Measurements from ENCODE around the gene KDR. TPM values are rescaled to one million over a fixed set of nuclear protein-coding genes. Genes with fewer than 3 reads are reported as not detected.

The KDR gene
- total and polyA plus RNA-seq, 2 donors (not counting 1 experiment from before 2014, with no cell fraction given): not detected

DNA sequence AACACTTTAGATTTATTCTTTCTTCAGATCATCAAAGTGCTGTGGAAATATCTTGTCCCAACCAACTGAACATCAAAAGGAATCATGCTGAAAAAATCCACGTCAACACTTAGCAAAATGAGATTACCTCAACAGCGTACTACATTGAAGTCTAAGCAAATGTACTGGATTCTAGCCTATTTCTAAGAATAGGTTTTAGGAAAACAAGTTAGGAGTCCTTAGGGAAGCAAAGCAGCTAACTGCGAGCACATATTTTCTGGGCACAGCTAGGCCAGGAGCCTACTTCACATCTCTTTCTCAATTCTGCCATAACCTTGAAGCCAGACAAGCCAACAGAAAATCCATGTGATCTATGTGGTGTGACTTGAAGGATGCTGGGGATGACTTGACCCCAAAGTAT, 22.2 kb downstream of the KDR start:
- Mint-ChIP-seq H3K4me3 (no peak overlapping the region), H3K9me3 (ENCODE audit: insufficient read depth) (no peaks in the 10 kb centered on the region), H3K27ac (no peak overlapping the region), H3K27me3 (no peaks in the 10 kb centered on the region), H3K4me1 (no peaks in the 10 kb centered on the region)
- CTCF ChIA-PET: no interaction called here
- no peak for ATAC-seq (ENCODE audit: low read depth)
- intact Hi-C loops (cut with micrococcal nuclease): no loop called here
- Histone ChIP-seq H3K9me3 (ENCODE audit: control extremely low read depth in 1 of 3, control insufficient read depth in 2 of 3, insufficient read depth in 1 of 3, low read length in 2 of 3) (no peaks in the 10 kb centered on the region), H3K36me3 (replicated peaks in 1 of 2; ENCODE audit: control extremely low read depth in 1 of 2, control insufficient read depth in 1 of 2, extremely low read depth in 1 of 2, insufficient read depth in 2 of 2, low read length in 1 of 2) (no peaks in the 10 kb centered on the region), H2AFZ (ENCODE audit: insufficient read depth, low read depth, low read length, poor library complexity, severe bottlenecking) (no peak overlapping the region), H3K27me3 (replicated peaks in 1 of 4; ENCODE audit: control extremely low read depth in 1 of 4, control insufficient read depth in 3 of 4, insufficient read depth in 4 of 4, low read length in 3 of 4) (peaks cover 0 to 3% (median 0%) of the 10 kb centered on the region in 4 experiments), H4K20me1 (ENCODE audit: control insufficient read depth, insufficient read depth, low read length, poor library complexity, severe bottlenecking) (no peaks in the 10 kb centered on the region), H3K9ac (ENCODE audit: low read length) (no peak overlapping the region), H3K4me1 (ENCODE audit: control insufficient read depth in 2 of 2, insufficient read depth in 2 of 2, low read length in 2 of 2) (no peaks in the 10 kb centered on the region), H3K4me3 (ENCODE audit: control extremely low read depth in 1 of 5, extremely low read depth in 1 of 5, insufficient read depth in 1 of 5, low read depth in 2 of 5, low read length in 4 of 5) (no peak overlapping the region), H3K79me2 (ENCODE audit: control insufficient read depth, insufficient read depth, low read length) (no peaks in the 10 kb centered on the region), H3K27ac (ENCODE audit: low read length in 2 of 2) (no peak overlapping the region), H3K4me2 (replicated peaks; ENCODE audit: low read depth, low read length, poor library complexity, severe bottlenecking) (no peak overlapping the region)
- no peak for DNase-seq
- TF ChIP-seq CTCF (IDR thresholded peaks at IDR 0.05): no peak
- TF ChIP-seq EZH2 (IDR thresholded peaks at IDR 0.05; ENCODE audit: borderline replicate concordance, insufficient read depth, low read depth, low read length, poor library complexity, severe bottlenecking): no peak
- POLR2A ChIA-PET: no interaction called here
- no CpG with 5 or more reads among the region's 3 CpGs for WGBS (ENCODE audit: insufficient coverage)

- Mint-ChIP-seq H3K27me3 (no peaks in the 10 kb centered on the region), H3K9me3 (ENCODE audit: insufficient read depth) (no peaks in the 10 kb centered on the region), H3K4me3 (no peak overlapping the region), H3K27ac (no peak overlapping the region), H3K4me1 (no peaks in the 10 kb centered on the region)
- H4K20me1 ChIP-seq (ENCODE audit: control insufficient read depth, insufficient read depth, low read length, poor library complexity, severe bottlenecking): no peaks in the 10 kb centered on the region
- ATAC-seq (ENCODE audit: low read depth) (no peak), DNase-seq (no peak)
- H2AFZ ChIP-seq (ENCODE audit: insufficient read depth, low read depth, low read length, poor library complexity, severe bottlenecking): no peak overlapping the region
- TF ChIP-seq CTCF (IDR thresholded peaks at IDR 0.05) (no peak), EZH2 (IDR thresholded peaks at IDR 0.05; ENCODE audit: borderline replicate concordance, insufficient read depth, low read depth, low read length, poor library complexity, severe bottlenecking) (no peak)
- H3K4me3 ChIP-seq (ENCODE audit: control extremely low read depth in 1 of 5, extremely low read depth in 1 of 5, insufficient read depth in 1 of 5, low read depth in 2 of 5, low read length in 4 of 5): no peak overlapping the region
- ChIA-PET CTCF (interaction anchor here (0.6 kb wide), 1 partner anchor 9 kb away, joined by 5 read pairs; no protein-coding TSS in a partner anchor), POLR2A (no interaction called here)
- H3K4me1 ChIP-seq (ENCODE audit: control insufficient read depth in 2 of 2, insufficient read depth in 2 of 2, low read length in 2 of 2): no peaks in the 10 kb centered on the region
- intact Hi-C loops (cut with micrococcal nuclease): no loop called here
- no peaks in the 10 kb centered on the region for H3K9me3 ChIP-seq (ENCODE audit: control extremely low read depth in 1 of 3, control insufficient read depth in 2 of 3, insufficient read depth in 1 of 3, low read length in 2 of 3)
- H3K27me3 ChIP-seq (replicated peaks in 1 of 4; ENCODE audit: control extremely low read depth in 1 of 4, control insufficient read depth in 3 of 4, insufficient read depth in 4 of 4, low read length in 3 of 4): no peaks in the 10 kb centered on the region
- H3K9ac ChIP-seq (ENCODE audit: low read length): no peak overlapping the region
- no peaks in the 10 kb centered on the region for H3K79me2 ChIP-seq (ENCODE audit: control insufficient read depth, insufficient read depth, low read length)
- no peak overlapping the region for H3K27ac ChIP-seq (ENCODE audit: low read length in 2 of 2)
- 91% methylated on average over 4 of the region's 4 CpGs for WGBS (ENCODE audit: insufficient coverage)
- H3K36me3 ChIP-seq (replicated peaks in 1 of 2; ENCODE audit: control extremely low read depth in 1 of 2, control insufficient read depth in 1 of 2, extremely low read depth in 1 of 2, insufficient read depth in 2 of 2, low read length in 1 of 2): no peaks in the 10 kb centered on the region
- H3K4me2 ChIP-seq (replicated peaks; ENCODE audit: low read depth, low read length, poor library complexity, severe bottlenecking): no peak overlapping the region
Measured at GRCh38 chr4:55099816-55100215, 25.6 kb downstream of the KDR start.

Data from B cell (primary cell).